ENCODE results near the gene TPX2. TPM values are rescaled to one million over a fixed set of nuclear protein-coding genes. Genes with fewer than 3 reads are reported as not detected.

The TPX2 gene
- total and polyA plus RNA-seq, 3 donors from 2014 or later, result 39.7 to 74.6 (median 52.5) TPM

DNA sequence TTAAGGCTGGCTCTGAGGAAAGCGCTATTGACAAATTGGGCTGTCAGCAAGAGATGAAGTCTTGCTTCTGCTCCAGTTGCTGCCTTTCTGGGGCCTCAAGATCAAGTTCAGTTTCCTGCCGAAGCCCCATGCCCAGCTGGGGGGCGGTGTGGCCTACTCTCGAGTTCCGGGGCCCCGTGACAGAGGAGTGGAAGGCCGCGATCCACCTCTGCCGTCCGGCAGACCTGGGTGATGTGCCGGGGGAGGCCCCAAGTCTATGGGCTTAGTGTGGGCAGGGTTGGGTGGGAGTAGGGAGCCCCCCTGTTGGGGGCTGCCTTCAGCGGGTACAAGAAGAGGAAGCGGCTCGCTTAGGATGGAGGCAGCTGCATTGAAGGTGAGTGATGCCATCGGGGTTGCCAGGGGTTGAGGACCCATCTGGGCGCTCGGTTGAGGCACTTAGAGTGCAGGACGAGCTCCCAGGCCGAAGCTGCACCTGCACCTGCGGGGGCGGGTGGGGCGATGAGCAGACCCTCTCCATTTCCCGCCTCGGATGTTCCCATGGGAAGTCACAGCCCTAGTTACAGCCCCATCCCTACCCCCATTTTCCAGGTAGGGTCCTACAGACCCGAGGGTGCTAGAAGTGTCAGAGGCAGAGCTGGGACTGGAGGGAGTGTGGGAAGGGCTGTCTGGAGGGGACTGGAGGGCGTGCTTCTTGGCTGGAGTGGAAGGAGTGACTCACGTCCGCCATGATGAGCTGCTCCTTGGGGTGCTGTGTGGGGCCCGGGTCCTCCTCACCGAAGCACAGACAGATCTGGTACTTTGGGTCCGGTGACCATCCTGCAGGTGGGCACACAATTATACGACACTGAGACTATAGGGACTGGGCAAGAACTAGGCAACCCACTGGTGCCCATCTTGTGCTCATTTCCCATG is 109.3 kb downstream of the TPX2 start:
- intact Hi-C loops (cut with DNase I; ENCODE audit: low total_unique reads), result no loop called here
- DNase-seq, result no peak
- no peaks in the 10 kb centered on the region for H3K4me1 ChIP-seq
- H3K27me3 ChIP-seq, result no peaks in the 10 kb centered on the region
- H3K4me3 ChIP-seq, result no peak overlapping the region
- H3K36me3 ChIP-seq (ENCODE audit: low read depth, missing control alignments), result no peaks in the 10 kb centered on the region
- H3K9me3 ChIP-seq, result no peaks in the 10 kb centered on the region
- no peak for TF ChIP-seq POLR2A (IDR thresholded peaks at IDR 0.05)
- TF ChIP-seq, protein P1, sequence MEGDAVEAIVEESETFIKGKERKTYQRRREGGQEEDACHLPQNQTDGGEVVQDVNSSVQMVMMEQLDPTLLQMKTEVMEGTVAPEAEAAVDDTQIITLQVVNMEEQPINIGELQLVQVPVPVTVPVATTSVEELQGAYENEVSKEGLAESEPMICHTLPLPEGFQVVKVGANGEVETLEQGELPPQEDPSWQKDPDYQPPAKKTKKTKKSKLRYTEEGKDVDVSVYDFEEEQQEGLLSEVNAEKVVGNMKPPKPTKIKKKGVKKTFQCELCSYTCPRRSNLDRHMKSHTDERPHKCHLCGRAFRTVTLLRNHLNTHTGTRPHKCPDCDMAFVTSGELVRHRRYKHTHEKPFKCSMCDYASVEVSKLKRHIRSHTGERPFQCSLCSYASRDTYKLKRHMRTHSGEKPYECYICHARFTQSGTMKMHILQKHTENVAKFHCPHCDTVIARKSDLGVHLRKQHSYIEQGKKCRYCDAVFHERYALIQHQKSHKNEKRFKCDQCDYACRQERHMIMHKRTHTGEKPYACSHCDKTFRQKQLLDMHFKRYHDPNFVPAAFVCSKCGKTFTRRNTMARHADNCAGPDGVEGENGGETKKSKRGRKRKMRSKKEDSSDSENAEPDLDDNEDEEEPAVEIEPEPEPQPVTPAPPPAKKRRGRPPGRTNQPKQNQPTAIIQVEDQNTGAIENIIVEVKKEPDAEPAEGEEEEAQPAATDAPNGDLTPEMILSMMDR (IDR thresholded peaks at IDR 0.05), result no peak
- 54 to 76% methylated on average over 28 to 32 of the region's 32 CpGs for WGBS, 2 donors
- no peak overlapping the region for H3K27ac ChIP-seq

- no peaks in the 10 kb centered on the region for H3K4me1 ChIP-seq
- 31% methylated on average over 26 to 42 of the region's 45 CpGs for WGBS, 2 donors
- H3K27me3 ChIP-seq, result no peaks in the 10 kb centered on the region
- H3K9me3 ChIP-seq, result no peaks in the 10 kb centered on the region
- no peak overlapping the region for H3K4me3 ChIP-seq
- no peaks in the 10 kb centered on the region for H3K36me3 ChIP-seq (ENCODE audit: low read depth, missing control alignments)
- H3K27ac ChIP-seq, result no peak overlapping the region
- intact Hi-C loops (cut with DNase I; ENCODE audit: low total_unique reads), result no loop called here
- no peak for DNase-seq
- TF ChIP-seq POLR2A (IDR thresholded peaks at IDR 0.05), result no peak
- TF ChIP-seq, protein P1 (IDR thresholded peaks at IDR 0.05), result no peak
Observed at GRCh38 chr20:31849306-31849930, 110.3 kb downstream of the TPX2 start.

Small RNAs within 50 kb of the gene (small RNA-seq; reads per million reads assigned to genes)
- 0 reads per million in 2 donors for gene AL160175.1

Other genes with a start within 250 kb of the TPX2 start
- 10 to 100 TPM; 68.7 to 86.7 TPM for gene HM13, start 224.8 kb upstream of the TPX2 start, total RNA-seq
- gene HM13, start 224.8 kb upstream of the TPX2 start, polyA plus RNA-seq (ENCODE audit: insufficient read depth, low read depth, low replicate concordance), result 97.5 TPM
- 100 to 1,000 TPM; 124 to 128 TPM for gene ID1, start 134.0 kb upstream of the TPX2 start, total RNA-seq
- gene ID1, start 134.0 kb upstream of the TPX2 start, polyA plus RNA-seq (ENCODE audit: insufficient read depth, low read depth, low replicate concordance), result 18.7 TPM
- 1 to 10 TPM; 6.0 to 6.1 TPM for gene COX4I2, start 101.4 kb upstream of the TPX2 start, total RNA-seq
- 2.2 TPM for gene COX4I2, start 101.4 kb upstream of the TPX2 start, polyA plus RNA-seq (ENCODE audit: insufficient read depth, low read depth, low replicate concordance)
- 10 to 100 TPM; 83.0 to 84.7 TPM for gene BCL2L1, start 16.4 kb upstream of the TPX2 start, total RNA-seq
- 122 TPM for gene BCL2L1, start 16.4 kb upstream of the TPX2 start, polyA plus RNA-seq (ENCODE audit: insufficient read depth, low read depth, low replicate concordance)
- gene MYLK2, start 80.1 kb downstream of the TPX2 start, total RNA-seq, result 1 to 10 TPM; 1.2 to 1.3 TPM
- gene MYLK2, start 80.1 kb downstream of the TPX2 start, polyA plus RNA-seq (ENCODE audit: insufficient read depth, low read depth, low replicate concordance), result 1.6 TPM
- gene FOXS1, start 106.3 kb downstream of the TPX2 start, total RNA-seq, result 1 to 10 TPM; 4.3 to 4.4 TPM
- 10.0 TPM for gene FOXS1, start 106.3 kb downstream of the TPX2 start, polyA plus RNA-seq (ENCODE audit: insufficient read depth, low read depth, low replicate concordance)
- 100 to 1,000 TPM; 175 to 274 TPM for gene DUSP15, start 131.2 kb downstream of the TPX2 start, total RNA-seq
- 182 TPM for gene DUSP15, start 131.2 kb downstream of the TPX2 start, polyA plus RNA-seq (ENCODE audit: insufficient read depth, low read depth, low replicate concordance)
- gene TTLL9, start 131.3 kb downstream of the TPX2 start, total RNA-seq, result 10 to 100 TPM in 1 of 2 donors, 1 to 10 TPM in 1; 8.7 to 19.1 TPM
- gene TTLL9, start 131.3 kb downstream of the TPX2 start, polyA plus RNA-seq (ENCODE audit: insufficient read depth, low read depth, low replicate concordance), result 32.7 TPM
- 10 to 100 TPM; 27.0 to 37.5 TPM for gene PDRG1, start 212.8 kb downstream of the TPX2 start, total RNA-seq
- 70.1 TPM for gene PDRG1, start 212.8 kb downstream of the TPX2 start, polyA plus RNA-seq (ENCODE audit: insufficient read depth, low read depth, low replicate concordance)
- under 1 TPM; 0.25 to 0.39 TPM for gene XKR7, start 228.9 kb downstream of the TPX2 start, total RNA-seq
- 0.96 TPM for gene XKR7, start 228.9 kb downstream of the TPX2 start, polyA plus RNA-seq (ENCODE audit: insufficient read depth, low read depth, low replicate concordance)